HG03097 (cell line): ENCODE measurements around the gene PRKACA.

ENCODE experiments used
- ATAC-seq: cut with Tn5 transposase; IDR thresholded peaks from one replicate; pipeline ENCODE4 v1.9.1; 2021; ENCODE audit not compliant: unreplicated experiment, low FRiP score

PRKACA gene

DNA sequence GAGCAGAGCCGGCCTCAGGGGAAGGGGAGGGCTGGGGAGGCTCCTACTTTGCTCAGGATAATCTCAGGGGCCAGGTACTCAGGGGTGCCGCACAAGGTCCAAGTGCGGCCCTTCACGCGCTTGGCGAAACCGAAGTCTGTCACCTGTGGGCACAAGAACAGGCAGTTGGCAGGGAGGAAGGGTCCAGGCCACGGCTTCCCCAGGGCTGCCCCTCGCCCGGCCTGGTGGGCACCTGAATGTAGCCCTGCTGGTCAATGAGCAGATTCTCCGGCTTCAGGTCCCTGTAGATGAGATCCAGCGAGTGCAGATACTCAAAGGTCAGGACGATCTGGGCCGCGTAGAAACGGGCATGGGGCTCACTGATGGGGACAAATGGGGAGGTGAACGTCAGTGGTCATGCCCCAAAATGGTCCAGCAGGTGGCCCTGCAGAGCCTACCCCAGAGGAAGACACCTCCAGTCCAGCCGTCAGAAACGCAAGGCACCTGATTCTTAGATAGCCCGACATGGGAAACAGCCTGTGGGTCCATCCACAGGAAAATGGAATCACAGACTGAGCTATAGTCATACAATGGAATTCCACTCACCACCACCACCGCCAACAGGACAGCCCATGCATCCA, 19.9 kb downstream of the PRKACA start:
- ATAC-seq, result no peak

DNA sequence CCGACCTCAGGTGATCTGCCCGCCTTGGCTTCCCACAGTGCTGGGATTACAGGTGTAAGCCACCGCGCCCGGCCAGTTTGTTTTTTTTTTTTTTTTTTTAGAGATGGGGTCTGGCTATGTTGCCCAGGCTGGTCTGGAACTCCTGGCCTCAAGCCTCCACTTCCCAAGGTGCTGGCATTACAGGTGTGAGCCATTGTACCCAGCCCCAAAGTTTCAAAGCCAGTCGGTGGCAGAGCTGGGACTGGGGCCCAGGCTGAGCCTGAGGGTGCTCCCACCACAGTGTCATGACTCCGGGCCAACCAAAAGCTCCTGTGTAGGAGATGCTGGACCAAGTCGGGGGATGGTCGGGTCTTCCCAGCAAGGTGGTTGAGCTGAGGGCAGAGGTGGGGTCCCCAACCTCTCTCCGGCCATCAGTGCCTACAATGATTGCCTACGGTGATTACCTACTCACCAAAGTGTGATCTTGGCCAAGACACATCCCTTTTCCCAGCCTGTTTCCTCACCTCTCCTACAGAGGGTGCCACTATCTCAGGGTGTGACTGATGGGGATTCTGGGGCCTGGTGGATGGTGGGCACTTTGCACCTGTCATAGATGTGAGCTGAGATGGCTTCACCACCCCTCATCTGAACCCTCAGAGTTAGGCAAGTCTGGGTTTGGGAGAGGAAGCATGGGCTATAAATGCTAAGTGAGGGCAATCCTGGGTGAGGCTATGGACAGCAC, 21.1 kb downstream of the PRKACA start:
- no peak for ATAC-seq

DNA sequence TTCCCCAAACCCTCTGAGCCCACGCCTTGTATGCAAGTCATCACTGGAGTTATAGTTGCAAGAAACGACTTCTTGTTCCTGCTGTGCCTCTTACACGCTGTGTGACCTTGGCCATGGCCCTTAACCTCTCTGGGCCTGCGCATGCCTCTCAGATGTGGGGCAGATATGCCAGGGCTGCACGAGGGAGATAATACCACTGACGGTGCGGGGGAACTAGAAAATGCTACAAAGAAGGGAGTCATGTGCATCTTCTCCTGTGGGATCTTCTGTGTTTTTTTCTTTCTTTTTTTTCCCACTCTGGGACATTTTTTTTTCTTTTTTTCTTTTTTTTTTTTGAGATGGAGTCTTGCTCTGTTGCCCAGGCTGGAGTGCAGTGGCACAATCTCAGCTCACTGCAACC, 22.7 kb downstream of the PRKACA start:
- ATAC-seq, result no peak

DNA sequence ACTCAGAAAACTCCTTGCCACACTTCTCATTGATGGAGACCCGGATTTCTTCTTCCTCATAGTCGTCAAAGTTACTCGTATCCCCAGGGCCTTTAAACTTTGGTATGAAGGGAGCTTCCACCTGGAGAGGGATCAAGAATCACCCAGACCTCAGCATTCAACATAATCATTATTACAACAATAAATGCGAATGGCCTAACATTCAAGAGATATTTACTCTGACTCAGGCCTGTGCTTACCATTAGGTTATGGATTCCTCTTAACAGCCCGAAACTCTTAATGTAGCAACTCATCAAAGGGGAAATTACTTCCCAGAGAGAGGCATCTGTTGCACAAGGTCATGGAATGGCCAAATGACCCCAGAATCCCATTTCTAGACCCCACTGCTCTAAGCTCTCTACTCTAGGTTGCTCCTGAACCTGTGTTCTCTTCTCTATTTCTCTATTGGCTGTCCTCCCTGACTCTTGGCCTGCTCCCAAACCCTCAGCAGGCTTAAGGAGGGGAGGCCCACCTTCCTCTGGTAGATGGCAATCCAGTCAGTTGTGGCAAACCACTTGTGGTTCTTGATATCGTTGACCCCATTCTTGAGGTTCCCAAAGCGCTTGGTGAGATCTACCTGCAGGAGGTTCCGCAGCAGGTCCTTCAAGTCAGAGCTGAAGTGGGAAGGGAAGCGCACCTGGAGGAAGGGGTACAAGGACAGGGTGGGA, 24.3 kb downstream of the PRKACA start:
- no peak for ATAC-seq

DNA sequence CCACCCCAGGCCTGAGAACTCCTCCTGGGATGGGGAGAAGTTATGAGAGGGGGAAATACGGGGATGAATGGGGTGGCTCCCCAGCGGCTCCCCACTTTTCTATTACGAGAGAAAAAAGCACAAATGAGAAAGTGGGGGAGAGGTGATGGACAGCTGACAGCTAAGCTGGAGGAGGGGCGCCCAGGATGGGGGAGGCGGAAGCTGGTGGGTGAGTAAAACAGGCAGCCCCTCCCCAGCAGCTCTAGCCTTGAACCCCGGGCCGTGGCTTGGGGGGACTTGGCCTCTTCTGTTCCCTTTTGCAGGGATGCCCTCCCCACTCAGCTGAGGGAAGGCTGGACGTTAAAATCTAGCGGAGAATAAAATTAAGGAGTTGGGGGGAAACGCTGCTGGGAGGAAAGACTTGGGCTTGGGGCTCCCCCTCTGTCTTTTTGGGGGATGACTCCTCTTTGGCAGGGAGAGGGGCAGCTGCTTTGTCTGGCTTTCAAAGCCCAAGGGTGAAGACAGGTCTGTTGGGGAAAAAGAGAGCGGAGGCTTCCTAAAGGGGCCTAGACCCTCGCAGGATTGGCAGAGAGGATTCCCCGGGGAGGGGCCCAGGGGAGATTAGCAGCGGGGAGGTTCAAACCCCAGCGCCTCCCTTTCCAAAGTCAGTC, 25.6 kb downstream of the PRKACA start:
- peak; percentile 16 for ATAC-seq

DNA sequence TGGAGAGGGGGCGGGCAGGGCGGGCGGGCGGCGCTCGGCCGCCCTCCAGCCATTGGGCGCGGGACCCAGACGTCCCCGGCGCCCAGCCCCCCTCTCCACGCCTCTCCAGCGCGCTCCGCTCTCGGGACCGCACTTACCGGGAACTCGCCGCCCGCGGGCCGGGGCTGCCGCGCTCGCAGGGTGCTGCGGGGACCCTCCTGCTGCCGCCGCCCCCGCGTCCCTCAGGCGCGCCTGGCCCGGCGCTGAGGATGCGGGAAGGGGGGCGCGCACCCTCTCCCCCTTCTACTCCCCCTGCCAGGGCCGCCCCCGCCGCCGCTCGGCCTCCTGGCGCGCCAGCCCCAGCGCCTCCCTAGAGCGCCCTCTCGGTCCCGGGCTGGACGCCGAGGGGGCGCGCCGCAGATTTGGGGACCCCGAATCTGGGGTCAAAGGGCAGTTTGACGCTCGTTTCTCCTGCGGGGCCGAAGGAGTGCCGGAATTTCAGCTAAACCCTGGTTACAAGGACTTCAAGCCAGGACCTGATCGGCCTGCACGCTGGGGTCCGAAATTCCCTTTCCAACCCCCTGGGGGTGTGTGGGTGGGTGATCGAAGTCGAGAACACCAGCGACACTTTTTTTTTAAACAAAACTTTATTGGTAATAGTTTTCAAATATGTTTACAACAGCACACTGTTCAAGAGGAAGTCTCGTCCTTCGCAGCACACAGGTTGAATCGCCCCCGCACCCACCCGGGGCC, 26.3 kb downstream of the PRKACA start:
- peak; percentile 37 for ATAC-seq

DNA sequence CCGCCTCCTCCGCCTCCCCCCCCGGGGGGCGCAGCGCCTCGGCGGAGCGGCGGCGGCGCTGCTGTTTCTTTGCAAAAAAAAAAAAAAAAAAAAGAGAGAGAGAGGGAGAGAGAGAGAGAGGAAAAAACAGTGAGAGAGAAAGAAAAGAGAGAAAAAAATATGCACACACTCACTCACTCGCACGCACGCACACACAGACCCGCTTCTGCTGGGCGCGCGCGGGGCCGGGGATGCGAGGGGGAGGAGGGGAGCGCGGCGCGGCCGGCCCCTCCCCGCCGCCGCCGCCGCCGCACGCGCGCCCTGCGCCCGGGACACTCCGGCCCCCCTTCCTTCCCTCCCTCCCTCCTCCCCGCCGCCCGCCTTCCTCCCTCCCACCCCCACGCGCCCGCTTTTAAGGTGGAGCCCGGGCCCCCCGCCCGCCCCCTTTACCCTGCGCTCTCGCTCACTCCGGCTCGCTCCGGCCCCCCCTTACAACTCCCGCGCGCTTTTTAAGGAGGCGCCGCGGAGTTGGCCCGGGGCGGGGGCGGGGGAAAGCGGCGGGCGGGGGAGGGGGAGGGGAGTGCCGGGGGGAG, 27.0 kb downstream of the PRKACA start, which contains the start of gene SAMD1:
SAMD1 (minus strand) TSS at position 243 of the 572 bp plus-strand sequence.
- peak; percentile 35 for ATAC-seq

DNA sequence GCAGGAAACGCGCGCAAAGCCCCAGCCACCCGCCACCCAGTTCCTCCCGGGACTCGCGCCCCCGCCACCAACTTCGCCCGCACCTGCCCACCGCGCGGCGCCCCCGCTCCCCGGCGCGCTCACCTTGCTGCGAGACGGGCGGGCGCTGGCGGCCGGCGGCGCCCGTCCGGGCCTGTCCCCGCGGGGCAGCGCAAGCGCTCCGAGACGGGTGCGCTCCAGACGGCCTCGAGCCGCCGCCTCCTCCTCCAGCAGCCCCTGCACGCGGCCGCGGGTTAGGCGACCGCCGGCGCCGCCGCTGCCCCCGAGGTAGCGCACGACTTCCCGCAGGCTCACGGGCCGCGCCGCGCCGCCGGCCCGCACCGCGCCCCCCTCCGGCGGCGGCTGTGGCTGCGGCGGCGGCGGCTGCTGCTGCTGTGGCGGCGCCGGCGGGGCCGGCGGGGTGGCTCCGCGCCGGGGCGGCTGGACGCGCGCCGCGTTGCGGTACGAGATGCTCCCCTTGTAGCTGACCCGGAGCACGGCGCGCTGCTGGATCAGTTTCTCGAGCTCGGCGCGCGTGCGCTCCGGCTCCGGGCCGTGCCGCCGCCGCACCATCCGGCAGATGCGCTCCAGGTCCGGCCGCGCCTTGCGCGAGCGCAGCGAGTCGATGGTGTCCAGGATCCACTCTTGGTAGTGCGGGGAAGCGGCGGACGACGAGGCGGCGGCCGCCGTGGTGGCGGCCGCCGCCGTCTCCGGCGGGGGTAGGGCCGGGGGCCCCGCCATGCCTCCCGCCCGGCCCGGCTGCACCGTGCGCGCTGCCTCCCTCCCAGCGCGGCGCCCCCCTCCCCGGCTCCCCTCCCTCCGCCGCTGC, 27.7 kb downstream of the PRKACA start:
- ATAC-seq, result no peak

DNA sequence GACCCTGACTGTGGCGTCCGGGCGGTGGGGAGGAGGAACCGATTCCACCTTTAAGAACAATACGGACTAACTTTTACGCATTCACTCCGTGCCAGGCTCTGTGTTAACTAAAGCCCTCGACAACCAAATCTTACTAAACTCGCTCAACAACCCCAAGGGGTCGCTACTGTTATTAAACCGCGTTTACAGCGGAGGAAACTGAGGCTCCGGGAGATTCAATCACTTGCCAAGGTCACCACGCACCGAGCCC, 28.2 kb downstream of the PRKACA start:
- ATAC-seq, result no peak

GRCh38 chr19:14088634-14089411, 28.7 kb downstream of the PRKACA start:
- ATAC-seq, result no peak

- ATAC-seq, result no peak
Measured at GRCh38 chr19:14086098-14086497, 31.5 kb downstream of the PRKACA start.

DNA sequence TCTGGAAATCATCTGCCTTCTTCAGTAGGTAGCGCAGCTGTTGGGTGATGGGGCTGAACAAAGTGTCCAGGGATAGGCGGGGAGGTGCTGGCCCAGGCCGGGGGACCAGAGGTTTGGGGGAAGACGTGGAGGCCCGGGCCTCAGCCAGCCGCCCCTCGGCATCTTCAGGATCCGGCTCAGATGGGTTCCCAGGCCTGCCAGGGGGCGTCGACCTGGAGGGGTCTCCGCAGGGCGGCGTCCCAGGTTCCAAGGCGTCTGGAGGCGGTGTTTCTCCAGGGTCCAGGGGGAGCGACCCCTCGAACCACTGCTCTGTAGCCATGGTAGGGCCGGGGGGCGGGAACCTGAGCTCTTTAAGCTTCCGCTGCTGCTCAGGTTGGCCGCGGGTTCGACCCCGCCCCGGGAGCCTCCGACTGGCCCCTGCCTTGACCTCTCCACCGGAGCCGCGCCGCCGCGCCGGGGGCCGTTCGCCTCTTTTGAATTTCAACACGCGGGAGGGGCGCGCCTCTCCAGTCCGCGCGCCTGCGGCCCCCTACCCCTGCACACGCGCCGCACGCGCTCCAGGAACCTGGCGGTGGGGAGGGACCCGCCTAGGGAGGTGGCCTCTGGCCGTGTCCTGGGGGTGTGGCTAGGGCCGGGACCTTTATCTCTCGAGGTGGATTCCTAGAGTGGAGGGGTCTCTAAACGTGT, 32.1 kb downstream of the PRKACA start, which contains the start of gene C19orf67:
C19orf67 (minus strand) TSS at position 475 of the 687 bp plus-strand sequence; CDS start at position 319, 156 bp downstream.
- no peak for ATAC-seq

- no peak for ATAC-seq
Measured at GRCh38 chr19:14082675-14082960, 34.9 kb downstream of the PRKACA start.

GRCh38 chr19:14081797-14082674, 35.5 kb downstream of the PRKACA start:
- peak; percentile 4 for ATAC-seq

GRCh38 chr19:14080887-14081796, 36.4 kb downstream of the PRKACA start:
- peak; percentile 86 for ATAC-seq

- no peak for ATAC-seq
Measured at GRCh38 chr19:14078411-14078810, 39.2 kb downstream of the PRKACA start.
